WI38 (cell line): ENCODE data around the gene SHB.

Source experiments
- H3K4me3 ChIP-seq: 2 replicates; pipeline ENCODE4 v1.5.1; 2011; ENCODE audit warnings: low read depth, mild to moderate bottlenecking, control low read depth, low read length
- CTCF ChIP-seq: IDR thresholded peaks from 2 replicates; pipeline ENCODE4 v1.5.1; 2012; ENCODE audit warnings: low read depth, mild to moderate bottlenecking, control low read depth, low read length

The SHB gene

DNA sequence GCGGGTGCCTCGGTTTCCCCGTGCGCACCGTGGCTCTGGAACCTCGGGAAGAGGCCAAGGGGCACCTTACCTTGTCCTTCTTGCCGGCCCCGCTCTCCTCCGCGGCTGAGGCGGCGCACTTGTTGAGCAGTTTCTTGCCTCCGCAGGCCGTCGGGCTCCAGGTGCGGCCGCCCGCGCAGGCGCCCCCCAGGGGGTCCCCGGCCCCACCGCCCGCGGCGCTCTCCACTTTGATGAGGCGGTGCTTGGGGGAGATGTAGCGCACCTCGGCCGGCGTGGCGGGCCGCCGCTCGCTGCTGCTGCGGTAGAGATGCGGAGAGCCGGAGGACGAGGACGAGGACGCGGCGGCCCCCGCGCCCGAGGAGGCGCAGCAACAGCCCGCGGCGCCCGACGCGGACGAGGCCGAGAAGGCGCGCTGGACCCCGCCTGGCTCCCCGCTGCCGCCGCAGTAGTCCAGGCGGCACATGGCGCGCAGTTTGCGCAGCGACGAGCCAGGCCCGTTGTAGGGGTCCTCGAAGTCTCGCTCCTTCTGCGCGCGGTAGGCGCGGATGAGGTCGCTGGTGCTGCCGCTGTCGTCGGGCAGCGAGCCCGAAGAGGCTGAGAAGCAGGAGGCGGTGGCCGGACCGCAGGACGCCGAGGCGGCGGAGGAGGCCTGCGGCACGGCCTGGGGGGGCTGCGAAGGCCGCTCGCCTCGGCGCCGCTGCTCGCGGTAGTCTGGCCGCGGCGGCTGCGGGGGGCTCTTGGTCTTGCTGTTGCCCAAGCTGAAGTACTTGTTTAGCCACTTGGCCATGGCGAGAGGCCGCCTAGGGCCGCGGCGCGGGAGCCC, 957 bp downstream of the SHB start:
- H3K4me3 ChIP-seq = peak overlapping the region; percentile 89
- no peak for TF ChIP-seq CTCF

GRCh38 chr9:38066914-38067858, 1.8 kb downstream of the SHB start:
- H3K4me3 ChIP-seq = peak overlapping the region; percentile 89
- TF ChIP-seq CTCF = no peak

DNA sequence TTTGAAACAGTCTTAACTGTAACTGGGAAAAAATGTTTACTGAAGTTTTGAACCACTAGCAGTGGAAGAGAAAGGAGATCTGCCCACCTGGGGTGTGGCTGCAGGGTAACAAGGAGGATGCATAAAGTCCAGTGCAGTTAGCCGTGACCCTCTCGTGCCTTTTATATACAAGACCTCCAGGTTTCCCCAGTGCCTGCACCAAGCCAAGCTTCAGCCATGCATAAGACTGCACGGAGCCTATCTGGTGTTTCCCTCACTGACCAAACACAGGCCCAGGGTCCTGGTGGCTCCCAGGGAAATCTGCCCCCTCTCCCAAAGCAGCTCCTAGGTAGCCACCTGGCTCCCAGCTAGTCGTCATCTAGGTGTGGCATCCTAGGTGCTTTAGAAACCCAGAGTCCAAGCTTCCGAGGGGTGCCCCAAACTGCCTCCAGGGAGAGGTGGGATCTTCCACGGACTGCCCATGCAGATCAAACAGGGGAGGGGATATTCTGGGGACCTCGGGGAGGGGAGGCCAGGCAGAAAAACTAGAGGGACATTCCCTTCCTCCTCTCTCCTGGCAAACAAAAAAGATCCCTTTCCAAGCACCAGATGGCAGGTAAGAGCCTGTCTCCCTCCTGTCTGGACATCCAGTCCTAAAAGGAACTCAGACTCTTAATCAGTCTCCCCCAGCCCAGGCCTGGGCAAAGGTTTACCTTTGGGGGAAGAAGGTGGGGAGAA, 2.7 kb downstream of the SHB start:
- peak overlapping the region; percentile 89 for H3K4me3 ChIP-seq
- no peak for TF ChIP-seq CTCF

- no peak for TF ChIP-seq CTCF
- H3K4me3 ChIP-seq = peak overlapping the region; percentile 89
These were observed 3.5 kb downstream of the SHB start for GRCh38 chr9:38065369-38066075.

GRCh38 chr9:38064842-38065368, 4.1 kb downstream of the SHB start:
- TF ChIP-seq CTCF = no peak
- peak overlapping the region; percentile 89 for H3K4me3 ChIP-seq

DNA sequence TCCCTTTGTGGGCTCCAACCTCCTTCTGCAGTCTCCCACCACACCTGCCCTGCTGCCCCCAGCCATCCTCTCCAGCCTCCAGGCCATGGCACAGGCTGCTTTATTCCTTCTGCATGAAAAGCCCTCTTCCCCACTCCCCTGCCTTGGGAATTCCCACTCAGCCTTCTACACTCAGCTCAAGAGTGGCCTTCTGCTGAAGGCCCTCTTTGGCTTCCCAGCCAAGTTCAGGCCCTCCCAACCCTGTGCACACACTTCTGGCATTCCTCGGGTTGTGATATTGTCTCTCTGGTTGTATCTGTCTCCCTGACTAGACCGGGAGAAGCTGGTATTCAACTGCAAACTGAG, 5.7 kb downstream of the SHB start:
- no peak overlapping the region for H3K4me3 ChIP-seq

More for the DNA sequence above, 5.7 kb downstream of the SHB start:
- TF ChIP-seq CTCF = no peak
